IMR-90 (cell line): Measurements from ENCODE around the gene PI16. TPM values are rescaled to one million over a fixed set of nuclear protein-coding genes. Genes with fewer than 3 reads are reported as not detected.
A peak's percentile ranks its signal among the peaks of the same experiment; 100 is the strongest.

Experiments
- ATAC-seq: fragments of 200-7000 bp; cut with Tn5 transposase; 2 replicates; pipeline ENCODE4 v1.9.1; 2020; ENCODE audit warnings: low read depth, mild to moderate bottlenecking, moderate library complexity
- BruUV-seq: library from RNA; stranded (reverse); fragments of 400-500 nt; replicated peaks from 2 replicates; lab custom pipeline; 2021; lab: Mats Ljungman, UMichigan
- CTCF ChIA-PET: fragments of 300-600 bp; formaldehyde crosslinking; extraction: SDS; loops from one replicate; lab custom pipeline; 2021; ENCODE audit warnings: antibody characterized with exemption; lab: Yijun Ruan, JAX
- POLR2A ChIA-PET: fragments of 300-600 bp; sonication (Branson Sonifier 250); formaldehyde crosslinking; loops from one replicate; lab custom pipeline; 2022; ENCODE audit warnings: antibody characterized with exemption; ENCODE audit not compliant: unreplicated experiment; lab: Charles Lee
- DNase-seq: peaks from one replicate; pipeline ENCODE4 v3.0.0; 2013
- H2AFZ ChIP-seq: replicated peaks from 2 replicates; pipeline ENCODE3; 2013; ENCODE audit warnings: low read length, mild to moderate bottlenecking; ENCODE audit not compliant: poor library complexity
- H2AK5ac ChIP-seq: 2 replicates; pipeline ENCODE4 v1.6.1; 2013; ENCODE audit warnings: low read depth, low read length, inconsistent platforms
- H2AK9ac ChIP-seq: replicated peaks from 2 replicates; pipeline ENCODE3; 2013; ENCODE audit warnings: mild to moderate bottlenecking, low read depth, low read length, moderate library complexity; ENCODE audit not compliant: poor library complexity
- H2BK120ac ChIP-seq: 2 replicates; pipeline ENCODE4 v1.6.1; 2013; ENCODE audit warnings: low read depth, low read length, inconsistent platforms
- H2BK15ac ChIP-seq: 3 replicates; pipeline ENCODE4 v1.6.1; 2013; ENCODE audit warnings: low read depth, low read length, inconsistent platforms
- H2BK20ac ChIP-seq: 2 replicates; pipeline ENCODE4 v1.6.1; 2013; ENCODE audit warnings: low read depth, mild to moderate bottlenecking, inconsistent platforms, low read length, moderate library complexity
- H2BK5ac ChIP-seq: 2 replicates; pipeline ENCODE4 v1.6.1; 2013; ENCODE audit warnings: mild to moderate bottlenecking, low read depth, low read length, inconsistent platforms; ENCODE audit not compliant: poor library complexity, severe bottlenecking
- H3K14ac ChIP-seq: replicated peaks from 2 replicates; pipeline ENCODE4 v1.6.1; 2013; ENCODE audit warnings: low read depth, low read length, inconsistent platforms
- H3K18ac ChIP-seq: 2 replicates; pipeline ENCODE4 v1.6.1; 2013; ENCODE audit warnings: low read depth, low read length, control low read depth
- H3K23ac ChIP-seq: 2 replicates; pipeline ENCODE4 v1.6.1; 2013; ENCODE audit warnings: low read depth, low read length, inconsistent platforms
- H3K27ac ChIP-seq: 2 replicates; pipeline ENCODE4 v1.5.1; 2013; ENCODE audit warnings: mild to moderate bottlenecking, control low read depth, low read length; ENCODE audit not compliant: insufficient read depth
- H3K27me3 ChIP-seq: 2 replicates; pipeline ENCODE4 v1.6.1; 2013; ENCODE audit warnings: low read length; ENCODE audit not compliant: control insufficient read depth, insufficient read depth
- H3K36me3 ChIP-seq: 2 replicates; pipeline ENCODE4 v1.6.1; 2013; ENCODE audit warnings: low read length, mixed read lengths; ENCODE audit not compliant: control insufficient read depth, insufficient read depth
- H3K4ac ChIP-seq: 2 replicates; pipeline ENCODE4 v1.6.1; 2013; ENCODE audit warnings: low read depth, low read length, inconsistent platforms
- H3K4me1 ChIP-seq: 2 replicates; pipeline ENCODE4 v1.6.1; 2013; ENCODE audit warnings: low read length, mixed read lengths; ENCODE audit not compliant: control insufficient read depth, insufficient read depth
- H3K4me2 ChIP-seq: 2 replicates; pipeline ENCODE4 v1.6.1; 2013; ENCODE audit warnings: low read depth, mild to moderate bottlenecking, control low read depth, low read length, moderate library complexity
- H3K4me3 ChIP-seq: 2 replicates; pipeline ENCODE4 v1.5.1; 2013; ENCODE audit warnings: low read depth, mild to moderate bottlenecking, control low read depth, low read length, moderate library complexity; ENCODE audit not compliant: insufficient read depth
- H3K56ac ChIP-seq: 2 replicates; pipeline ENCODE4 v1.6.1; 2013; ENCODE audit warnings: low read length, inconsistent platforms; ENCODE audit not compliant: insufficient read depth; ENCODE audit errors: extremely low read depth
- H3K79me1 ChIP-seq, 2 experiments: 2 replicates each; pipeline ENCODE4 v1.6.1; 2013; ENCODE audit warnings: low read length in 2 of 2, inconsistent platforms in 1 of 2, low read depth in 1 of 2
- H3K9ac ChIP-seq: 2 replicates; pipeline ENCODE4 v1.6.1; 2013; ENCODE audit warnings: low read depth, low read length, control low read depth
- H3K9me1 ChIP-seq: 2 replicates; pipeline ENCODE4 v1.6.1; 2013; ENCODE audit warnings: low read length, inconsistent platforms; ENCODE audit not compliant: insufficient read depth
- H3K9me3 ChIP-seq: 2 replicates; pipeline ENCODE4 v1.6.1; 2013; ENCODE audit warnings: low read length; ENCODE audit not compliant: control insufficient read depth, insufficient read depth
- H4K20me1 ChIP-seq: 2 replicates; pipeline ENCODE4 v1.6.1; 2013; ENCODE audit warnings: low read length, inconsistent platforms; ENCODE audit not compliant: insufficient read depth
- H4K5ac ChIP-seq: 2 replicates; pipeline ENCODE4 v1.6.1; 2013; ENCODE audit warnings: mild to moderate bottlenecking, low read depth, low read length, control low read depth
- H4K8ac ChIP-seq, 2 experiments: 2 replicates each; pipeline ENCODE4 v1.6.1; 2013; ENCODE audit warnings: low read depth in 2 of 2, low read length in 2 of 2, control low read depth in 1 of 2, inconsistent platforms in 1 of 2
- H4K91ac ChIP-seq: 2 replicates; pipeline ENCODE4 v1.6.1; 2013; ENCODE audit warnings: low read depth, low read length, inconsistent platforms; ENCODE audit not compliant: insufficient read depth
- BHLHE40 ChIP-seq: fragments of 150-350 bp; IDR thresholded peaks from 2 replicates; pipeline ENCODE4 v1.6.1; 2016; ENCODE audit warnings: mild to moderate bottlenecking, low read depth, low read length
- CEBPB ChIP-seq: IDR thresholded peaks from 2 replicates; pipeline ENCODE4 v1.6.1; 2012; ENCODE audit warnings: low read depth, low read length, improper control_type of control experiment
- CHD1 ChIP-seq: IDR thresholded peaks from 2 replicates; pipeline ENCODE4 v1.6.1; 2012; ENCODE audit warnings: low read depth, low read length, improper control_type of control experiment
- CTCF ChIP-seq: conservative IDR thresholded peaks from 2 replicates; pipeline ENCODE4 v1.5.1; 2012; ENCODE audit warnings: mild to moderate bottlenecking, low read depth, low read length, improper control_type of control experiment
- ELK1 ChIP-seq: fragments of 150-350 bp; IDR thresholded peaks from 2 replicates; pipeline ENCODE4 v1.6.1; 2016; ENCODE audit warnings: low read depth, mild to moderate bottlenecking, low read length, moderate library complexity, borderline replicate concordance
- FOS ChIP-seq: fragments of 150-350 bp; IDR thresholded peaks from 2 replicates; pipeline ENCODE4 v1.6.1; 2016; ENCODE audit warnings: low read depth, low read length
- MAFK ChIP-seq: IDR thresholded peaks from 2 replicates; pipeline ENCODE4 v1.6.1; 2012; ENCODE audit warnings: low read depth, low read length, improper control_type of control experiment
- MAZ ChIP-seq: IDR thresholded peaks from 2 replicates; pipeline ENCODE4 v1.6.1; 2012; ENCODE audit warnings: low read depth, mild to moderate bottlenecking, low read length, improper control_type of control experiment, moderate library complexity, borderline replicate concordance
- MXI1 ChIP-seq: IDR thresholded peaks from 2 replicates; pipeline ENCODE4 v1.6.1; 2012; ENCODE audit warnings: low read depth, mild to moderate bottlenecking, low read length, moderate library complexity, borderline replicate concordance
- NFE2L2 ChIP-seq: fragments of 150-350 bp; IDR thresholded peaks from 2 replicates; pipeline ENCODE4 v1.6.1; 2016; ENCODE audit warnings: low read depth, mild to moderate bottlenecking, low read length
- POLR2A ChIP-seq: IDR thresholded peaks from 2 replicates; pipeline ENCODE4 v1.6.1; 2012; ENCODE audit warnings: mild to moderate bottlenecking, low read depth, low read length
- RAD21 ChIP-seq: IDR thresholded peaks from 2 replicates; pipeline ENCODE4 v1.6.1; 2012; ENCODE audit warnings: low read length, improper control_type of control experiment
- RCOR1 ChIP-seq: IDR thresholded peaks from 2 replicates; pipeline ENCODE4 v1.6.1; 2012; ENCODE audit warnings: mild to moderate bottlenecking, low read length, improper control_type of control experiment; ENCODE audit not compliant: insufficient replicate concordance
- RFX5 ChIP-seq: IDR thresholded peaks from 2 replicates; pipeline ENCODE4 v1.8.0; 2012; ENCODE audit warnings: low read depth, mild to moderate bottlenecking, low read length, moderate library complexity
- SMC3 ChIP-seq: fragments of 150-350 bp; IDR thresholded peaks from 2 replicates; pipeline ENCODE4 v1.6.1; 2016; ENCODE audit warnings: low read depth, mild to moderate bottlenecking, antibody characterized with exemption, low read length, moderate library complexity
- WGBS, 2 experiments: methylation state at CpG; one replicate each; pipeline versions ENCODE4 v1.1.5 to v1.1.7; 2013; ENCODE audit warnings: missing lambda C conversion rate in 2 of 2; ENCODE audit not compliant: insufficient read length in 1 of 2; ENCODE audit errors: extremely low coverage in 2 of 2; 5-methylcytosine and 5-hydroxymethylcytosine counted together
- dilution Hi-C: fragments of 300-500 bp; cut with HindIII; formaldehyde crosslinking; loops from one replicate; pipeline ENCODE4 v1.14.3; 2018; ENCODE audit warnings: low sequenced_read_pairs; ENCODE audit not compliant: unreplicated experiment
- in situ Hi-C: fragments of 300-500 bp; cut with MboI; formaldehyde crosslinking; loops from 3 replicates; pipeline ENCODE4 v1.14.3; 2019; ENCODE audit warnings: low sequenced_read_pairs, inconsistent platforms, mixed read lengths
- intact Hi-C: fragments of 100-400 bp; cut with micrococcal nuclease; formaldehyde crosslinking; loops from 2 replicates; pipeline ENCODE4 v1.10.0; 2022
- polyA plus RNA-seq, 3 experiments: library from polyadenylated mRNA; depleted of rRNA; stranded (reverse); fragments of >200 nt; gene quantifications; 2 replicates each; pipeline ENCODE4 v1.2.3, GENCODE V29; 2012; ENCODE audit warnings: low replicate concordance in 1 of 3
- total RNA-seq: library from RNA; depleted of rRNA; stranded (reverse); fragments of >200 nt; gene quantifications from 2 replicates; pipeline ENCODE4 v1.2.3, GENCODE V29; 2012
- TF ChIP-seq, protein P1 (sequence below): fragments of 150-350 bp; IDR thresholded peaks from 2 replicates; pipeline ENCODE4 v1.6.1; 2017; ENCODE audit warnings: mild to moderate bottlenecking, antibody characterized with exemption, low read length, low read depth

The PI16 gene
- total and polyA plus RNA-seq, 2 of the 4 experiments (the other 2 are of a cell fraction): 0.21 TPM; not detected in 1

DNA sequence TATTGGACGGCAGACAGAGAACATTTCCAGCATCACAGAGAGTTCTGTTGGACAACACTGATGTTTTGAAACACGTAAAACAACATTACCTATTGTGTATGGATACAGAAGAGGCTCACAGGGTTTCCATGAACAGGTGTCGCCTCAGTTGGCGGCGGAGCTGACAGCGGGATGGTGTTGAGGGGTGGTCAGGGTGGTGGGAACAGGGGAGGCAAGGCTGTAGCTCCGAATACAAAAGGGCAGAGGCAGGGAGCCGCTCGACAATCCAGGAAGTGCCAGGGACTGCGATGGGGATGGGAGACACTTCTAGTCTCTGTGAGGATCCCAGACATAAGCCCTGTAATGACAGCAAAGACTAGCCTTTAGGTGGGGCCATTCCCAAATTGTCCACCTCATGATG lies 14.5 kb upstream of the PI16 start:
- no peak overlapping the region for H3K18ac ChIP-seq
- WGBS, 2 experiments: 100% methylated on average over 3 of the region's 10 CpGs; no CpG with 5 or more reads in 1 of the 2 experiments
- no peak overlapping the region for H2AFZ ChIP-seq
- no peak overlapping the region for H3K56ac ChIP-seq
- ATAC-seq (no peak), DNase-seq (no peak)
- H2BK120ac ChIP-seq: no peak overlapping the region
- H3K36me3 ChIP-seq: no peaks in the 10 kb centered on the region
- H2AK5ac ChIP-seq: peak overlapping the region; percentile 15; the same call in 1 of the 2 replicates
- in situ Hi-C loops: no loop called here
- H2BK20ac ChIP-seq: peak overlapping the region; percentile 66; the same call in 1 of the 2 replicates
- no peaks in the 10 kb centered on the region for H4K20me1 ChIP-seq
- no peaks in the 10 kb centered on the region for H3K9me3 ChIP-seq
- dilution Hi-C loops: no loop called here
- H3K4me1 ChIP-seq: peaks cover 9% of the 10 kb centered on the region
- ChIA-PET CTCF (no interaction called here), POLR2A (no interaction called here)
- H3K9me1 ChIP-seq: 0 out of 2 replicates have a peak, but pooled peaks cover 9% of the 10 kb centered on the region
- H3K4me3 ChIP-seq: no peak overlapping the region
- no peak overlapping the region for H3K4me2 ChIP-seq
- H3K23ac ChIP-seq: no peak overlapping the region
- peak overlapping the region; percentile 22; the same call in 1 of the 2 replicates for H3K4ac ChIP-seq
- no peaks in the 10 kb centered on the region for H3K27me3 ChIP-seq
- H2BK5ac ChIP-seq: no peak overlapping the region
- H4K5ac ChIP-seq: no peak overlapping the region
- H3K14ac ChIP-seq: no peak overlapping the region
- H4K91ac ChIP-seq: peak overlapping the region; percentile 45
- H3K27ac ChIP-seq: no peak overlapping the region
- no TSS peak for BruUV-seq
- no peak overlapping the region for H2AK9ac ChIP-seq
- H4K8ac ChIP-seq: no peak overlapping the region
- H3K9ac ChIP-seq: no peak overlapping the region
- 0 out of 3 replicates have a peak overlapping the region, but pooled peaks have one; percentile 1 for H2BK15ac ChIP-seq
- TF ChIP-seq FOS (no peak), BHLHE40 (no peak), CHD1 (no peak), MAFK (no peak), RCOR1 (no peak), RFX5 (no peak), CTCF (no peak), RAD21 (no peak), ELK1 (no peak), MAZ (no peak), MXI1 (no peak), SMC3 (no peak), POLR2A (no peak), NFE2L2 (no peak), CEBPB (no peak)
- TF ChIP-seq, protein P1, sequence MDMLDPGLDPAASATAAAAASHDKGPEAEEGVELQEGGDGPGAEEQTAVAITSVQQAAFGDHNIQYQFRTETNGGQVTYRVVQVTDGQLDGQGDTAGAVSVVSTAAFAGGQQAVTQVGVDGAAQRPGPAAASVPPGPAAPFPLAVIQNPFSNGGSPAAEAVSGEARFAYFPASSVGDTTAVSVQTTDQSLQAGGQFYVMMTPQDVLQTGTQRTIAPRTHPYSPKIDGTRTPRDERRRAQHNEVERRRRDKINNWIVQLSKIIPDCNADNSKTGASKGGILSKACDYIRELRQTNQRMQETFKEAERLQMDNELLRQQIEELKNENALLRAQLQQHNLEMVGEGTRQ: no peak
- no peaks in the 10 kb centered on the region for H3K79me1 ChIP-seq
- intact Hi-C loops: no loop called here
